SK-N-SH treated with all-trans-retinoic acid at 6 μM for 48 hours (cell line): ENCODE measurements around the gene FBXW2.

Experiments
- ATAC-seq: fragments of 200-7000 bp; cut with Tn5 transposase; 3 replicates; pipeline ENCODE4 v1.9.1; 2020; ENCODE audit warnings: mild to moderate bottlenecking, moderate library complexity
- ARNTL ChIP-seq: fragments of 450-650 bp; formaldehyde crosslinking; IDR thresholded peaks from 2 replicates; pipeline ENCODE4 v1.5.0; 2020; ENCODE audit warnings: low read depth, mild to moderate bottlenecking, moderate library complexity, borderline replicate concordance
- BACH2 ChIP-seq: fragments of 250-450 bp; sonication (Bioruptor Pico); IDR thresholded peaks from 2 replicates; pipeline ENCODE4 v1.9.0; 2021; ENCODE audit warnings: mild to moderate bottlenecking, borderline replicate concordance
- CREB5 ChIP-seq: fragments of 250-450 bp; sonication (Bioruptor Pico); IDR thresholded peaks from 2 replicates; pipeline ENCODE4 v1.5.1; 2020; ENCODE audit warnings: low read depth, mild to moderate bottlenecking, moderate library complexity
- CSRNP3 ChIP-seq: fragments of 250-450 bp; sonication (Bioruptor Pico); IDR thresholded peaks from 2 replicates; pipeline ENCODE4 v1.5.1; 2021; ENCODE audit warnings: mild to moderate bottlenecking, moderate library complexity
- ESRRG ChIP-seq: fragments of 250-450 bp; sonication (Bioruptor Pico); IDR thresholded peaks from 2 replicates; pipeline ENCODE4 v1.6.1; 2021; ENCODE audit warnings: mild to moderate bottlenecking
- GLIS3 ChIP-seq: fragments of 250-450 bp; sonication (Bioruptor Pico); IDR thresholded peaks from 2 replicates; pipeline ENCODE4 v1.5.0; 2020; ENCODE audit warnings: mild to moderate bottlenecking, moderate library complexity
- OSR1 ChIP-seq: fragments of 250-450 bp; sonication (Bioruptor Pico); IDR thresholded peaks from 2 replicates; pipeline ENCODE4 v1.8.0; 2022; ENCODE audit warnings: moderate library complexity, mild to moderate bottlenecking, inconsistent platforms
- POU6F1 ChIP-seq: fragments of 250-450 bp; sonication (Bioruptor Pico); IDR thresholded peaks from 2 replicates; pipeline ENCODE4 v1.8.0; 2021; ENCODE audit warnings: low read depth, mild to moderate bottlenecking, moderate library complexity, borderline replicate concordance
- PPARA ChIP-seq: fragments of 250-450 bp; sonication (Bioruptor Pico); IDR thresholded peaks from 2 replicates; pipeline ENCODE4 v1.5.0; 2020; ENCODE audit warnings: mild to moderate bottlenecking, borderline replicate concordance
- RARB ChIP-seq: fragments of 250-450 bp; sonication (Bioruptor Pico); IDR thresholded peaks from 2 replicates; pipeline ENCODE4 v1.8.0; 2021; ENCODE audit warnings: mild to moderate bottlenecking, moderate library complexity
- SNAI2 ChIP-seq: fragments of 250-450 bp; sonication (Bioruptor Pico); IDR thresholded peaks from 2 replicates; pipeline ENCODE4 v1.5.0; 2020; ENCODE audit warnings: mild to moderate bottlenecking, moderate library complexity
- TCF4 ChIP-seq: fragments of 250-450 bp; sonication (Bioruptor Pico); IDR thresholded peaks from 2 replicates; pipeline ENCODE4 v1.8.0; 2021; ENCODE audit warnings: mild to moderate bottlenecking, moderate library complexity, borderline replicate concordance
- TOX ChIP-seq: fragments of 250-450 bp; sonication (Bioruptor Pico); IDR thresholded peaks from 2 replicates; pipeline ENCODE4 v1.8.0; 2021; ENCODE audit warnings: mild to moderate bottlenecking, moderate library complexity, borderline replicate concordance
- TSHZ2 ChIP-seq: fragments of 250-450 bp; sonication (Bioruptor Pico); IDR thresholded peaks from 2 replicates; pipeline ENCODE4 v1.5.0; 2020; ENCODE audit warnings: mild to moderate bottlenecking, moderate library complexity
- ZC3H10 ChIP-seq: fragments of 250-450 bp; sonication (Bioruptor Pico); IDR thresholded peaks from 2 replicates; pipeline ENCODE4 v1.5.1; 2021; ENCODE audit warnings: mild to moderate bottlenecking, moderate library complexity
- ZFP3 ChIP-seq: fragments of 250-450 bp; sonication (Bioruptor Pico); IDR thresholded peaks from 2 replicates; pipeline ENCODE4 v1.5.0; 2020; ENCODE audit warnings: mild to moderate bottlenecking, moderate library complexity
- ZFP30 ChIP-seq: fragments of 450-650 bp; formaldehyde crosslinking; IDR thresholded peaks from 2 replicates; pipeline ENCODE4 v1.5.0; 2022; ENCODE audit warnings: mild to moderate bottlenecking, moderate library complexity
- ZNF70 ChIP-seq: fragments of 450-650 bp; formaldehyde crosslinking; IDR thresholded peaks from 2 replicates; pipeline ENCODE4 v1.5.0; 2020; ENCODE audit warnings: mild to moderate bottlenecking, moderate library complexity
- ZNF8 ChIP-seq: fragments of 450-650 bp; formaldehyde crosslinking; IDR thresholded peaks from 2 replicates; pipeline ENCODE4 v1.5.0; 2020; ENCODE audit warnings: mild to moderate bottlenecking, moderate library complexity

The FBXW2 gene

DNA sequence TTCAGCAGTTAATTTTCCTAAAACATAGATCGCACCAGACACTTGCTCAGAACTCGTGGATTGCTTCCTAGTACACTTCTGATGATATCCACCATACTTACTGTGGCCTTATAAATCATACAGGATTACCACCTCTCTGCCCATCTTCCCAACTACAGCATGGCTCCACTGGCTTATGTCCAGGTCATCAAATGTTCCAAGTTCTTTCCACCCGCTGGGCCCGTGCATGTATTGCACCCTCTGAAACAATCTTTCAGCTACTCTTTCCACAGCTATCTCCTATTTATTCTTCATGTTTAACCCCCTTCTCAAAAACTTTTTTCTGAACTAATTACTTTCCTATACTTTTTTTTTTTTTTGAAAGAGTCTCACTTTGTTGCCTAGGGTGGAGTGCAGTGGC lies 18.5 kb downstream of the FBXW2 start:
- TF ChIP-seq OSR1 (CRISPR knock-in tag): no peak
- TF ChIP-seq BACH2: no peak
- TF ChIP-seq SNAI2: no peak
- TF ChIP-seq ZNF70 (CRISPR knock-in tag): no peak
- no peak for TF ChIP-seq CREB5 (CRISPR knock-in tag)
- no peak for TF ChIP-seq TSHZ2 (CRISPR knock-in tag)
- no peak for TF ChIP-seq RARB (CRISPR knock-in tag)
- TF ChIP-seq, all 23 proteins: peak for 0
- ATAC-seq: no peak

DNA sequence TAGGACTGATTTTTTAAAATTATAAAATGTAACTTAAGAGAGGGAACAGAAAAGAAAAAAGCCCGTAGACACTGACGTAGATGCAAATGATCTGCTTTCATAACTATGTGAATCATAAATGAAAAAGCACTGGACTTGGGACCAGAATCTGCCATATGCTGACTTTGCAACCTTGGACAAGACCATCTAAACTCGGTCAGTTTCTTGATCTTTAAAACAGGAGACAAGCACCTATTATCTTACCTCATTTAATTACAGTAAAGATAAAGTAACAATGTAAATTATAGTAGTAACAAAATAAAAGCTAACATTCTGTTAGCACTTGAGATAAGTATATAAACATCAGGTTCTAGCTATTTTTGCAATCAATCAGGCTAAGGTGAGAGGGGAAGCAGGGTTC lies 20.0 kb downstream of the FBXW2 start:
- no peak for TF ChIP-seq ZFP3 (CRISPR knock-in tag)
- TF ChIP-seq ZNF8 (CRISPR knock-in tag): no peak
- no peak for TF ChIP-seq GLIS3 (CRISPR knock-in tag)
- no peak for TF ChIP-seq POU6F1
- TF ChIP-seq ZNF70 (CRISPR knock-in tag): no peak
- no peak for ATAC-seq

DNA sequence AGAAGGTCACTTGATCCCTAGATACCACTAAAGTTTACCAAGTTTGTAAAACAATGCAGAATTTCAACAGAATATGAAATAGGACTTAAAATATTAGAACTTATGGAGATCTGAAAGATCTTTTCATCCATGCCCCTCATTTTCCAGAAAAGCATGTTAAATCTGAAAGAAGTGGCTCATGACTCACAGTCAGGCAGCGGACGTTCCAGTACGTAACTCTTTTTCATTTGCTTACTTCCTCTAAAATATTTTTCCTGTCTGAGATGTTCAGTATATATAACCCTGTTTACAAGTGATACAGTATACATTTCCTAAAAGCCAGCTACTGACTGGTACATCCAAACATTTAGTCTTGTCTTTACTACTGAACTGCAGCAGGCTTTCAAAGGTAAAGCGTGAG lies 22.3 kb downstream of the FBXW2 start:
- TF ChIP-seq CREB5 (CRISPR knock-in tag): no peak
- TF ChIP-seq TOX (CRISPR knock-in tag): no peak
- TF ChIP-seq CSRNP3 (CRISPR knock-in tag): no peak
- no peak for TF ChIP-seq TCF4 (CRISPR knock-in tag)
- no peak for TF ChIP-seq ESRRG (CRISPR knock-in tag)
- no peak for ATAC-seq

- no peak for TF ChIP-seq TCF4 (CRISPR knock-in tag)
- no peak for TF ChIP-seq ESRRG (CRISPR knock-in tag)
- no peak for TF ChIP-seq PPARA (CRISPR knock-in tag)
- no peak for TF ChIP-seq SNAI2
- TF ChIP-seq GLIS3 (CRISPR knock-in tag): no peak
- no peak for TF ChIP-seq RARB (CRISPR knock-in tag)
- TF ChIP-seq ZNF70 (CRISPR knock-in tag): no peak
- no peak for TF ChIP-seq POU6F1
- no peak for TF ChIP-seq TSHZ2 (CRISPR knock-in tag)
- TF ChIP-seq BACH2: no peak
- TF ChIP-seq TOX (CRISPR knock-in tag): no peak
- no peak for TF ChIP-seq CREB5 (CRISPR knock-in tag)
- no peak for TF ChIP-seq ARNTL (CRISPR knock-in tag)
- no peak for TF ChIP-seq ZFP30 (CRISPR knock-in tag)
- TF ChIP-seq ZC3H10: no peak
- ATAC-seq: no peak
Measured at GRCh38 chr9:120768886-120769285, 24.3 kb downstream of the FBXW2 start.
